Endothelial cell (in vitro differentiated cells): ENCODE data around the gene MAN2A2. TPM values are rescaled to one million over a fixed set of nuclear protein-coding genes. Genes with fewer than 3 reads are reported as not detected.
"Not testable (repeated sequence)": the region's sequence is repeated elsewhere in the genome, so short reads cannot be mapped to it uniquely, and the experiment has no call there.

Source experiments
- DNase-seq: peaks from one replicate; pipeline ENCODE4 v3.0.0; 2021; ENCODE audit warnings: low spot score
- H3K27ac Mint-ChIP-seq: one replicate; pipeline ENCODE4 v1.8.0; 2021; ENCODE audit warnings: mixed read lengths, inconsistent platforms; ENCODE audit not compliant: unreplicated experiment
- H3K27me3 Mint-ChIP-seq: one replicate; pipeline ENCODE4 v1.8.0; 2021; ENCODE audit warnings: mild to moderate bottlenecking, moderate library complexity, mixed read lengths, inconsistent platforms; ENCODE audit not compliant: unreplicated experiment
- H3K36me3 Mint-ChIP-seq: one replicate; pipeline ENCODE4 v1.8.0; 2021; ENCODE audit warnings: mild to moderate bottlenecking, low read depth, mixed read lengths, inconsistent platforms; ENCODE audit not compliant: unreplicated experiment
- H3K4me1 Mint-ChIP-seq: one replicate; pipeline ENCODE4 v1.8.0; 2021; ENCODE audit warnings: mild to moderate bottlenecking, mixed read lengths, inconsistent platforms; ENCODE audit not compliant: unreplicated experiment
- H3K4me3 Mint-ChIP-seq: one replicate; pipeline ENCODE4 v1.8.0; 2021; ENCODE audit warnings: mild to moderate bottlenecking, mixed read lengths, inconsistent platforms; ENCODE audit not compliant: unreplicated experiment
- H3K9me3 Mint-ChIP-seq: one replicate; pipeline ENCODE4 v1.8.0; 2021; ENCODE audit warnings: mixed read lengths, inconsistent platforms; ENCODE audit not compliant: unreplicated experiment
- total RNA-seq: library from RNA; stranded (reverse); fragmentation: NEBNext Ultra II Directional; extraction: Animal tissue kit (Norgen Biotek cat#: 25700); gene quantifications from one replicate; pipeline ENCODE4 v1.2.1, GENCODE V29; 2021; ENCODE audit not compliant: unreplicated experiment
- TF ChIP-seq, protein P1 (sequence below): fragments of 200-600 bp; sonication (generic); IDR thresholded peaks from one replicate; pipeline ENCODE4 v1.5.0; 2021; ENCODE audit warnings: antibody characterized with exemption; ENCODE audit not compliant: unreplicated experiment

MAN2A2 gene
- total RNA-seq, 1 donor from 2014 or later = 72.2 TPM

DNA sequence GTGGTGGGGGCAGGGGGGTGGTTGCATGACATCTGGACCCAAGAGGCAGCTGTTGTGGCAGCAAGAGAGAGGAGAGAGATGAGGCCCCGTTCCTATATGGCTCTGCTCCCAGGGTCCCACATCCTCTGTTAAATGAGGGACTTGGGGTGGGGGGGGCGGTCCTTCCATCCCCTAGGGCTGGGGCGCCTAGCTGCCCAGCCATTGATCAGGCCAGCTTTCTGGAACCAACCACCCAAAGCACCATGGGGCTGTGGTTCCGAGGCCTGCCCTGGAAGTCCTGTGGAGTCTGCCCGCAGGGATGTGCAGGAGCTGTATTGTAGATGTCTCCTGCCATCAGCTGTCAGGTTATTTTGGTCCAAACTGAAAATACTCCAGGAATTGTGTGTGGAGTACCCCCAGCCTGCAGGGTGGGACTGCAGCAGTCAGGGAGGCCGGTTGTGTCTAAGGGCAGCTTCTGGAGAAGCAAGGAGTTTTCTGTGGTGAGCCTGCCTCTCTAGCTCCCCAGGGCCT lies 29.6 kb upstream of the MAN2A2 start:
- Mint-ChIP-seq H3K9me3 (no peaks in the 10 kb centered on the region), H3K4me1 (peaks cover 41% of the 10 kb centered on the region), H3K27me3 (peaks cover 9% of the 10 kb centered on the region), H3K36me3 (peaks cover 23% of the 10 kb centered on the region), H3K4me3 (peak overlapping the region; percentile 91), H3K27ac (no peak overlapping the region)
- DNase-seq = no peak
- TF ChIP-seq, protein P1, sequence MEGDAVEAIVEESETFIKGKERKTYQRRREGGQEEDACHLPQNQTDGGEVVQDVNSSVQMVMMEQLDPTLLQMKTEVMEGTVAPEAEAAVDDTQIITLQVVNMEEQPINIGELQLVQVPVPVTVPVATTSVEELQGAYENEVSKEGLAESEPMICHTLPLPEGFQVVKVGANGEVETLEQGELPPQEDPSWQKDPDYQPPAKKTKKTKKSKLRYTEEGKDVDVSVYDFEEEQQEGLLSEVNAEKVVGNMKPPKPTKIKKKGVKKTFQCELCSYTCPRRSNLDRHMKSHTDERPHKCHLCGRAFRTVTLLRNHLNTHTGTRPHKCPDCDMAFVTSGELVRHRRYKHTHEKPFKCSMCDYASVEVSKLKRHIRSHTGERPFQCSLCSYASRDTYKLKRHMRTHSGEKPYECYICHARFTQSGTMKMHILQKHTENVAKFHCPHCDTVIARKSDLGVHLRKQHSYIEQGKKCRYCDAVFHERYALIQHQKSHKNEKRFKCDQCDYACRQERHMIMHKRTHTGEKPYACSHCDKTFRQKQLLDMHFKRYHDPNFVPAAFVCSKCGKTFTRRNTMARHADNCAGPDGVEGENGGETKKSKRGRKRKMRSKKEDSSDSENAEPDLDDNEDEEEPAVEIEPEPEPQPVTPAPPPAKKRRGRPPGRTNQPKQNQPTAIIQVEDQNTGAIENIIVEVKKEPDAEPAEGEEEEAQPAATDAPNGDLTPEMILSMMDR = no peak

- TF ChIP-seq, protein P1 = no peak
- Mint-ChIP-seq H3K27me3 (peaks cover 9% of the 10 kb centered on the region), H3K4me3 (no peak overlapping the region), H3K36me3 (peaks cover 24% of the 10 kb centered on the region), H3K9me3 (no peaks in the 10 kb centered on the region), H3K4me1 (peaks cover 36% of the 10 kb centered on the region), H3K27ac (no peak overlapping the region)
- no peak for DNase-seq
Measured at GRCh38 chr15:90873998-90874605, 29.0 kb upstream of the MAN2A2 start.

DNA sequence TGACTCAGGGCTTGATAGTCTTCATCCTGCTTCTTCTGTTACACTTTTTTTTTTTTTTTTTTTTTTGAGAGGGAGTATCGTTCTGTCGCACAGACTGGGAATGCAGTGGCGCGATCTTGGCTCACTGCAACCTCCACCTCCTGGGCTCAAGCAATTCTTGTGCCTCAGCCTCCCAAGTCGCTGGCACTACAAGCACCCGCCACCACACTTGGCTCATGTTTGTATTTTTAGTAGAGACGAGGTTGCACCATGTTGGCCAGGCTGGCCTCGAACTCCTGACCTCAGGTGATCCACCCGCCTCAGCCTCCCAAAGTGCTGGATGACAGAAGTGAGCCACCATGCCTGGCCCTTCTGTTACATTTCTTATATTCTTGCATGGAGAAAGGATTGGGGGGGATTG lies 28.1 kb upstream of the MAN2A2 start:
- Mint-ChIP-seq H3K4me1 (peaks cover 28% of the 10 kb centered on the region), H3K36me3 (peaks cover 30% of the 10 kb centered on the region), H3K27me3 (peaks cover 12% of the 10 kb centered on the region)
- DNase-seq, H3K27ac Mint-ChIP-seq, H3K9me3 Mint-ChIP-seq, H3K4me3 Mint-ChIP-seq: not testable (repeated sequence)

DNA sequence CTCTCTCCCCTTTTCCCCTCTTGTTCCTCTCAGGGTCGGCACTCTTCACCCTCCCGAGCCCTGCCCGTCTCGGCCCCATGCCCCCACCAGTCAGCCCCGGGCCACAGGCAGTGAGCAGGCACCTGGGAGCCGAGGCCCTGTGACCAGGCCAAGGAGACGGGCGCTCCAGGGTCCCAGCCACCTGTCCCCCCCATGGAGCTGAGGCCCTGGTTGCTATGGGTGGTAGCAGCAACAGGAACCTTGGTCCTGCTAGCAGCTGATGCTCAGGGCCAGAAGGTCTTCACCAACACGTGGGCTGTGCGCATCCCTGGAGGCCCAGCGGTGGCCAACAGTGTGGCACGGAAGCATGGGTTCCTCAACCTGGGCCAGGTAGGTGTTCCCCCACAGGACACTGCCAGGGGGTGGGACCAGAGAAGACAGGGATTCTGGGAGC lies 27.5 kb upstream of the MAN2A2 start:
- Mint-ChIP-seq H3K27ac (no peak overlapping the region), H3K27me3 (peaks cover 10% of the 10 kb centered on the region), H3K4me3 (no peak overlapping the region), H3K4me1 (peaks cover 22% of the 10 kb centered on the region), H3K9me3 (no peaks in the 10 kb centered on the region), H3K36me3 (peaks cover 30% of the 10 kb centered on the region)
- no peak for DNase-seq
- TF ChIP-seq, protein P1 = no peak

- Mint-ChIP-seq H3K27ac (no peak overlapping the region), H3K9me3 (no peaks in the 10 kb centered on the region), H3K4me3 (no peak overlapping the region), H3K27me3 (peaks cover 6% of the 10 kb centered on the region), H3K36me3 (peaks cover 27% of the 10 kb centered on the region), H3K4me1 (peaks cover 18% of the 10 kb centered on the region)
- no peak for DNase-seq
- TF ChIP-seq, protein P1 = no peak
Measured at GRCh38 chr15:90876046-90876445, 27.1 kb upstream of the MAN2A2 start.
